CD8-positive, alpha-beta memory T cell (primary cell): Measurements from ENCODE around the gene ZBTB32. TPM values are rescaled to one million over a fixed set of nuclear protein-coding genes. Genes with fewer than 3 reads are reported as not detected.
A peak's percentile ranks its signal among the peaks of the same experiment; 100 is the strongest.

Source experiments
- CTCF ChIA-PET: fragments of 350-600 bp; sonication (Branson Sonifier 250); formaldehyde crosslinking; loops from one replicate; lab custom pipeline; 2021; ENCODE audit warnings: antibody characterized with exemption; lab: Charles Lee
- POLR2A ChIA-PET: fragments of 350-600 bp; sonication (Branson Sonifier 250); formaldehyde crosslinking; loops from one replicate; lab custom pipeline; 2021; ENCODE audit warnings: antibody characterized with exemption; lab: Charles Lee
- DNase-seq, 5 donors: peaks; one replicate each; pipeline versions ENCODE4 v3.0.0 to v3.0.0-alpha.2; 2020 to 2022; ENCODE audit warnings: mixed read lengths in 1 of 5
- H3K27ac ChIP-seq: one replicate; pipeline ENCODE4 v1.7.0; 2013; ENCODE audit warnings: low read depth, mild to moderate bottlenecking, low read length, moderate library complexity
- H3K27me3 ChIP-seq: 2 replicates; pipeline ENCODE4 v1.7.0; 2013; ENCODE audit warnings: low read length, mild to moderate bottlenecking; ENCODE audit not compliant: insufficient read depth, poor library complexity, severe bottlenecking
- H3K36me3 ChIP-seq: 2 replicates; pipeline ENCODE4 v1.7.0; 2013; ENCODE audit warnings: mild to moderate bottlenecking, low read length, moderate library complexity; ENCODE audit not compliant: insufficient read depth
- H3K4me1 ChIP-seq: 2 replicates; pipeline ENCODE4 v1.7.0; 2013; ENCODE audit warnings: mild to moderate bottlenecking, low read length, moderate library complexity; ENCODE audit not compliant: insufficient read depth
- H3K4me3 ChIP-seq: 2 replicates; pipeline ENCODE4 v1.7.0; 2013; ENCODE audit warnings: mild to moderate bottlenecking, low read length
- H3K9me3 ChIP-seq: 2 replicates; pipeline ENCODE4 v1.7.0; 2013; ENCODE audit warnings: mild to moderate bottlenecking, low read length
- H3K27ac Mint-ChIP-seq, 8 donors: one replicate each; pipeline ENCODE4 v1.8.0; 2020 to 2021; ENCODE audit warnings: mixed read lengths in 8 of 8, mild to moderate bottlenecking in 6 of 8, inconsistent platforms in 3 of 8, moderate library complexity in 3 of 8
- H3K27me3 Mint-ChIP-seq, 2 donors: one replicate each; pipeline ENCODE4 v1.8.0; 2020 to 2021; ENCODE audit warnings: mixed read lengths in 2 of 2, mild to moderate bottlenecking in 1 of 2, moderate library complexity in 1 of 2
- H3K36me3 Mint-ChIP-seq, 3 donors: one replicate each; pipeline ENCODE4 v1.8.0; 2020 to 2021; ENCODE audit warnings: mixed read lengths in 3 of 3, inconsistent platforms in 1 of 3, mild to moderate bottlenecking in 1 of 3
- H3K4me1 Mint-ChIP-seq, 3 donors: one replicate each; pipeline ENCODE4 v1.8.0; 2020 to 2021; ENCODE audit warnings: mixed read lengths in 3 of 3, inconsistent platforms in 1 of 3, mild to moderate bottlenecking in 1 of 3
- H3K4me3 Mint-ChIP-seq, 7 donors: one replicate each; pipeline ENCODE4 v1.8.0; 2020 to 2021; ENCODE audit warnings: mixed read lengths in 7 of 7, mild to moderate bottlenecking in 6 of 7, moderate library complexity in 4 of 7, inconsistent platforms in 2 of 7
- H3K9me3 Mint-ChIP-seq, 5 donors: one replicate each; pipeline ENCODE4 v1.8.0; 2020 to 2022; ENCODE audit warnings: mixed read lengths in 5 of 5, mild to moderate bottlenecking in 3 of 5, moderate library complexity in 2 of 5, inconsistent platforms in 1 of 5
- polyA plus RNA-seq: library from polyadenylated mRNA; unstranded; fragments of 300-500 nt; fragmentation: Illumina TruSeq; gene quantifications from one replicate; pipeline ENCODE4 v1.2.3, GENCODE V29; 2021
- total RNA-seq, 2 experiments: library from RNA; stranded (reverse); gene quantifications; one replicate each; pipeline ENCODE4 v1.2.3, GENCODE V29; 2021

ZBTB32 gene
- total and polyA plus RNA-seq, 3 experiments from 2014 or later, result 0.77 to 225 (median 223) TPM

- POLR2A ChIA-PET, result no interaction called here
- H3K36me3 Mint-ChIP-seq, result peaks cover 8 to 79% (median 10%) of the 10 kb centered on the region in 3 donors
- no peak overlapping the region for H3K27ac ChIP-seq
- peak overlapping the region in 1 of 7 donors; percentile 76 for H3K4me3 Mint-ChIP-seq
- H3K9me3 ChIP-seq, result no peaks in the 10 kb centered on the region
- peak overlapping the region in 3 of 8 donors; percentile 76 to 90 (median 90) for H3K27ac Mint-ChIP-seq
- H3K4me1 Mint-ChIP-seq, result peaks cover 9 to 34% (median 16%) of the 10 kb centered on the region in 3 donors
- no peak overlapping the region for H3K4me3 ChIP-seq
- peaks cover 36% of the 10 kb centered on the region for H3K36me3 ChIP-seq
- no peaks in the 10 kb centered on the region for H3K27me3 ChIP-seq
- H3K27me3 Mint-ChIP-seq, result no peaks in the 10 kb centered on the region
- peaks cover 19% of the 10 kb centered on the region for H3K4me1 ChIP-seq
- CTCF ChIA-PET, result no interaction called here
- no peak for DNase-seq
- no peaks in the 10 kb centered on the region for H3K9me3 Mint-ChIP-seq
Observed at GRCh38 chr19:35734889-35735288, 30.5 kb downstream of the ZBTB32 start.

- H3K4me1 Mint-ChIP-seq, result peaks cover 17 to 48% (median 19%) of the 10 kb centered on the region in 3 donors
- Histone ChIP-seq H3K9me3 (no peaks in the 10 kb centered on the region), H3K4me3 (no peak overlapping the region), H3K4me1 (peaks cover 30% of the 10 kb centered on the region), H3K27ac (no peak overlapping the region), H3K27me3 (no peaks in the 10 kb centered on the region), H3K36me3 (peaks cover 22% of the 10 kb centered on the region)
- H3K27me3 Mint-ChIP-seq, result no peaks in the 10 kb centered on the region
- ChIA-PET POLR2A (interaction anchor here (0.6 to 1.3 kb wide), 2 partner anchors 9 to 19 kb away, joined by 3 to 5 read pairs; no protein-coding TSS in a partner anchor), CTCF (interaction anchor here (0.9 to 1.6 kb wide), 6 partner anchors 8 to 44 kb away, joined by 3 to 5 read pairs (median 4); partner anchors contain the start of genes LIN37, PSENEN and U2AF1L4)
- H3K36me3 Mint-ChIP-seq, result peaks cover 4 to 62% (median 10%) of the 10 kb centered on the region in 3 donors
- H3K27ac Mint-ChIP-seq, result peak overlapping the region in 5 of 8 donors; percentile 25 to 95 (median 76)
- H3K4me3 Mint-ChIP-seq, result peak overlapping the region in 2 of 7 donors; percentile 35 to 63
- DNase-seq, result peak in 1 of 5 donors; percentile 25
- no peaks in the 10 kb centered on the region for H3K9me3 Mint-ChIP-seq
Observed at GRCh38 chr19:35736913-35737886, 32.8 kb downstream of the ZBTB32 start.

GRCh38 chr19:35738021-35738886 lies 33.9 kb downstream of the ZBTB32 start:
- H3K9me3 Mint-ChIP-seq, result no peaks in the 10 kb centered on the region

GRCh38 chr19:35738887-35739229 lies 34.5 kb downstream of the ZBTB32 start:
- CTCF ChIA-PET, result interaction anchor here (0.8 kb wide), 1 partner anchor 16 kb away, joined by 3 read pairs; no protein-coding TSS in a partner anchor

More at GRCh38 chr19:35738021-35738886, 33.9 kb downstream of the ZBTB32 start:
- Histone ChIP-seq H3K27me3 (no peaks in the 10 kb centered on the region), H3K4me1 (peaks cover 40% of the 10 kb centered on the region), H3K4me3 (no peak overlapping the region), H3K27ac (no peak overlapping the region), H3K36me3 (peaks cover 22% of the 10 kb centered on the region), H3K9me3 (no peaks in the 10 kb centered on the region)
- peak overlapping the region in 4 of 7 donors; percentile 15 to 86 (median 65) for H3K4me3 Mint-ChIP-seq
- H3K27ac Mint-ChIP-seq, result peak overlapping the region in 5 of 8 donors; percentile 5 to 87 (median 11)
- ChIA-PET POLR2A (no interaction called here), CTCF (interaction anchor here (0.8 to 1.3 kb wide), 3 partner anchors 7 to 45 kb away, joined by 3 to 5 read pairs (median 3); partner anchors contain the start of genes PSENEN and U2AF1L4)
- no peaks in the 10 kb centered on the region for H3K27me3 Mint-ChIP-seq
- no peak for DNase-seq
- peaks cover 4 to 63% (median 10%) of the 10 kb centered on the region in 3 donors for H3K36me3 Mint-ChIP-seq
- peaks cover 25 to 57% (median 27%) of the 10 kb centered on the region in 3 donors for H3K4me1 Mint-ChIP-seq

GRCh38 chr19:35739275-35740107 lies 35.1 kb downstream of the ZBTB32 start:
- H3K27ac Mint-ChIP-seq, result peak overlapping the region in 3 of 8 donors; percentile 5 to 75 (median 57)
- H3K27ac ChIP-seq, result no peak overlapping the region
- no peaks in the 10 kb centered on the region for H3K27me3 Mint-ChIP-seq
- peaks cover 52% of the 10 kb centered on the region for H3K4me1 ChIP-seq
- H3K4me3 Mint-ChIP-seq, result peak overlapping the region; percentile 19 to 98 (median 93)
- peaks cover under 1 to 56% (median 3%) of the 10 kb centered on the region in 3 donors for H3K36me3 Mint-ChIP-seq
- ChIA-PET CTCF (interaction anchor here (0.8 to 1.5 kb wide), 6 partner anchors 10 to 192 kb away, joined by 3 to 5 read pairs (median 4); no protein-coding TSS in a partner anchor), POLR2A (interaction anchor here (1.4 to 1.5 kb wide), 2 partner anchors 9 to 21 kb away, joined by 5 to 7 read pairs; partner anchors contain the start of gene LIN37)
- no peaks in the 10 kb centered on the region for H3K9me3 Mint-ChIP-seq
- H3K4me1 Mint-ChIP-seq, result peaks cover 33 to 63% (median 37%) of the 10 kb centered on the region in 3 donors
- H3K9me3 ChIP-seq, result no peaks in the 10 kb centered on the region
- no peaks in the 10 kb centered on the region for H3K27me3 ChIP-seq
- no peak for DNase-seq
- H3K4me3 ChIP-seq, result peak overlapping the region; percentile 98
- H3K36me3 ChIP-seq, result peaks cover 22% of the 10 kb centered on the region

More at GRCh38 chr19:35738887-35739229, 34.5 kb downstream of the ZBTB32 start:
- Mint-ChIP-seq H3K36me3 (peaks cover 4 to 60% (median 10%) of the 10 kb centered on the region in 3 donors), H3K4me3 (peak overlapping the region; percentile 57 to 95 (median 86)), H3K27ac (peak overlapping the region in 6 of 8 donors; percentile 5 to 75 (median 14)), H3K9me3 (no peaks in the 10 kb centered on the region), H3K27me3 (no peaks in the 10 kb centered on the region), H3K4me1 (peaks cover 28 to 61% (median 31%) of the 10 kb centered on the region in 3 donors)
- Histone ChIP-seq H3K36me3 (peaks cover 22% of the 10 kb centered on the region), H3K27me3 (no peaks in the 10 kb centered on the region), H3K4me1 (peaks cover 46% of the 10 kb centered on the region), H3K9me3 (no peaks in the 10 kb centered on the region), H3K27ac (no peak overlapping the region), H3K4me3 (no peak overlapping the region)
- no peak for DNase-seq
- POLR2A ChIA-PET, result interaction anchor here (1.5 kb wide), 1 partner anchor 10 kb away, joined by 7 read pairs; the partner anchor contains the start of gene LIN37

- no peaks in the 10 kb centered on the region for H3K27me3 Mint-ChIP-seq
- H3K4me1 Mint-ChIP-seq, result peaks cover 33 to 65% (median 39%) of the 10 kb centered on the region in 3 donors
- ChIA-PET CTCF (interaction anchor here (1.1 to 1.5 kb wide), 6 partner anchors 11 to 191 kb away, joined by 3 to 5 read pairs (median 4); no protein-coding TSS in a partner anchor), POLR2A (interaction anchor here (0.6 to 1.5 kb wide), 6 partner anchors 8 to 518 kb away, joined by 4 to 7 read pairs (median 4); partner anchors contain the start of genes HSPB6, LIN37, POLR2I and TBCB)
- DNase-seq, result no peak
- peaks cover 17% of the 10 kb centered on the region for H3K36me3 ChIP-seq
- peaks cover 52% of the 10 kb centered on the region for H3K4me1 ChIP-seq
- H3K4me3 Mint-ChIP-seq, result peak overlapping the region; percentile 86 to 98 (median 93)
- H3K27ac Mint-ChIP-seq, result peak overlapping the region in 4 of 8 donors; percentile 57 to 93 (median 74)
- peak overlapping the region; percentile 35 for H3K27ac ChIP-seq
- H3K4me3 ChIP-seq, result peak overlapping the region; percentile 98
- H3K9me3 ChIP-seq, result no peaks in the 10 kb centered on the region
- no peaks in the 10 kb centered on the region for H3K9me3 Mint-ChIP-seq
- no peaks in the 10 kb centered on the region for H3K27me3 ChIP-seq
- H3K36me3 Mint-ChIP-seq, result peaks cover 0 to 56% (median 0%) of the 10 kb centered on the region in 3 donors
Observed at GRCh38 chr19:35740108-35740422, 35.7 kb downstream of the ZBTB32 start.
